Esophagus squamous epithelium (tissue), 5 donors: ENCODE data around the gene SIGLEC8. TPM values are rescaled to one million over a fixed set of nuclear protein-coding genes. Genes with fewer than 3 reads are reported as not detected.

ENCODE experiments used
- DNase-seq: peaks from one replicate; lab custom pipeline; 2025; lab: John Stamatoyannopoulos, UW
- H3K27ac ChIP-seq, 4 donors: fragments of 200-600 bp; sonication (generic); one replicate each; pipeline ENCODE4 v1.5.1; 2016 to 2019; ENCODE audit warnings: mild to moderate bottlenecking in 1 of 4
- H3K27me3 ChIP-seq, 4 donors: fragments of 200-600 bp; sonication (generic); 1 replicate in 3 of 4; 2 replicates in 1 of 4; pipeline versions ENCODE4 v1.5.1 to v1.6.0; 2017 to 2021; ENCODE audit warnings: antibody characterized with exemption in 1 of 4
- H3K36me3 ChIP-seq, 3 donors: fragments of 200-600 bp; sonication (generic); one replicate each; pipeline ENCODE4 v1.5.1; 2016 to 2019
- H3K4me1 ChIP-seq, 3 donors: fragments of 200-600 bp; sonication (generic); one replicate each; pipeline ENCODE4 v1.5.1; 2017 to 2019
- H3K4me3 ChIP-seq, 4 donors: fragments of 200-600 bp; sonication (generic); 1 replicate in 3 of 4; 2 replicates in 1 of 4; pipeline ENCODE4 v1.5.1; 2016 to 2019; ENCODE audit warnings: mild to moderate bottlenecking in 2 of 4, moderate library complexity in 1 of 4
- H3K9me3 ChIP-seq, 3 donors: fragments of 200-600 bp; sonication (generic); one replicate each; pipeline ENCODE4 v1.5.1; 2016 to 2019
- CTCF ChIP-seq, 6 experiments: fragments of 450-650 bp in 4 of 6; fragments of 200-600 bp in 2 of 6; sonication (generic) in 2 of 6; IDR thresholded peaks; one replicate each; pipeline ENCODE4 v1.5.1; 2016 to 2019; ENCODE audit warnings: antibody characterized with exemption in 6 of 6, mild to moderate bottlenecking in 4 of 6, moderate library complexity in 4 of 6
- POLR2A ChIP-seq, 4 donors: fragments of 450-650 bp; IDR thresholded peaks; one replicate each; pipeline ENCODE4 v1.6.1; 2017; ENCODE audit warnings: antibody characterized with exemption in 4 of 4, mild to moderate bottlenecking in 4 of 4, moderate library complexity in 3 of 4
- whole genome bisulfite sequencing, 2 donors: methylation state at CpG; one replicate each; pipeline ENCODE4 v1.1.5; 2018; 5-methylcytosine and 5-hydroxymethylcytosine counted together
- intact Hi-C: fragments of 100-400 bp; cut with DNase I; formaldehyde crosslinking; loops from one replicate; pipeline ENCODE4 v1.15.0; 2022
- small RNA-seq, 4 donors: library from RNA; depleted of rRNA; stranded (forward); fragments of <200 nt; gene quantifications; one replicate each; pipeline ENCODE3, GENCODE V24; 2016
- total RNA-seq, 4 donors: library from RNA; depleted of rRNA; stranded (reverse); fragments of >200 nt; gene quantifications; one replicate each; pipeline ENCODE4 v1.1.0, GENCODE V29; 2016
- donor health status: DM: yes; HTN: yes; CAD: no.

The SIGLEC8 gene
- total RNA-seq, 4 donors from 2014 or later = 0.31 to 2.5 (median 0.94) TPM

GRCh38 chr19:51407511-51408131 lies 50.6 kb downstream of the SIGLEC8 start:
- peaks cover 0 to 4% (median 3%) of the 10 kb centered on the region in 3 donors for H3K9me3 ChIP-seq
- WGBS, 2 donors = 37 to 39% methylated on average over 6 of the region's 6 CpGs
- peaks cover 0 to 7% (median 0%) of the 10 kb centered on the region in 4 donors for H3K27me3 ChIP-seq
- no peaks in the 10 kb centered on the region for H3K36me3 ChIP-seq
- intact Hi-C loops = loop anchor here (10.0 kb wide), 1 partner anchor 73 kb away; no protein-coding TSS in a partner anchor
- no peak overlapping the region for H3K27ac ChIP-seq
- TF ChIP-seq CTCF (IDR thresholded peaks at IDR 0.05) (peak in 5 of 6 experiments; percentile 44 to 73 (median 57)), POLR2A (IDR thresholded peaks at IDR 0.05) (no peak)
- no peaks in the 10 kb centered on the region for H3K4me1 ChIP-seq
- no peak overlapping the region for H3K4me3 ChIP-seq
- no peak for DNase-seq

DNA sequence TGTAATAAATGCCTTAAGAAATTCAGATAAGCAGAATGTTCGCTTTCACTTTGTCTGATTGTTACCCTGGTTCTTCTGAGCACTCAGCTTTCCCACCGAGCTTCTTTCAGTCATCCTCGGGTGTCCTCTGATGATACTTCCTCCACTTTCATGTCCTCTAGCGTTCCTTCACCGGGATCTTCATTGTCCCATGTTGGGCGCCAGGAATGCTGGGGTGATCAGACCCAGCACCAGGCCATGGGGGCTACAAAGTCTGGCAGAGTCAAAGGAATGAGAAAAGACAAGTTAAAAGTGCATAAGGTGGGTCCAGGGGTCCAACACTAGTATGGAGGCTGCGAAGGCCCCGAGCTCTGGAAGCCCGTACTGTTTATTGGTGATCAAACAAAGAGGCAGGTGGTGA lies 56.1 kb downstream of the SIGLEC8 start:
- WGBS, 2 donors = 91 to 92% methylated on average over 8 to 9 of the region's 9 CpGs
- no peak for TF ChIP-seq POLR2A (IDR thresholded peaks at IDR 0.05)
- no peak for TF ChIP-seq CTCF (IDR thresholded peaks at IDR 0.05)
- H3K4me1 ChIP-seq = peaks cover 0 to 9% (median 0%) of the 10 kb centered on the region in 3 donors
- H3K4me3 ChIP-seq = no peak overlapping the region
- no peaks in the 10 kb centered on the region for H3K36me3 ChIP-seq
- no peak for DNase-seq
- intact Hi-C loops = loop anchor here (10.0 kb wide), 1 partner anchor 67 kb away; no protein-coding TSS in a partner anchor
- H3K27ac ChIP-seq = no peak overlapping the region
- H3K9me3 ChIP-seq = peaks cover 0 to 18% (median 11%) of the 10 kb centered on the region in 3 donors
- peaks cover 0 to 7% (median 0%) of the 10 kb centered on the region in 4 donors for H3K27me3 ChIP-seq

Small RNA genes lying within 50 kb of the gene (small RNA-seq; reads per million reads assigned to genes)
- gene AC020914.3 (0 reads per million in 4 donors), gene AC020914.5 (0 reads per million in 4 donors)

Other genes with a start within 250 kb of the SIGLEC8 start
- 1 to 10 TPM in 1 of 4 donors, under 1 TPM in 3; 0.30 to 6.7 (median 0.58) TPM for gene CD33, start 233.4 kb downstream of the SIGLEC8 start, total RNA-seq
- not detected for gene SIGLECL1, start 207.4 kb downstream of the SIGLEC8 start, total RNA-seq
- gene IGLON5, start 146.8 kb downstream of the SIGLEC8 start, total RNA-seq = not detected
- gene VSIG10L, start 116.3 kb downstream of the SIGLEC8 start, total RNA-seq = 100 to 1,000 TPM in 1 of 4 donors, 10 to 100 TPM in 3; 36.4 to 201 (median 50.6) TPM
- 100 to 1,000 TPM; 104 to 215 (median 157) TPM for gene ETFB, start 92.1 kb downstream of the SIGLEC8 start, total RNA-seq
- gene CLDND2, start 89.5 kb downstream of the SIGLEC8 start, total RNA-seq = not detected
- 1 to 10 TPM in 2 of 4 donors, under 1 TPM in 1, not detected in 1; 0.50 to 2.5 (median 2.2) TPM for gene NKG7, start 85.8 kb downstream of the SIGLEC8 start, total RNA-seq
- not detected for gene LIM2, start 70.5 kb downstream of the SIGLEC8 start, total RNA-seq
- not detected for gene C19orf84, start 67.9 kb downstream of the SIGLEC8 start, total RNA-seq
- gene SIGLEC10, start 40.8 kb downstream of the SIGLEC8 start, total RNA-seq = 10 to 100 TPM in 1 of 4 donors, 1 to 10 TPM in 3; 2.0 to 17.0 (median 2.9) TPM
- not detected for gene CEACAM18, start 20.1 kb upstream of the SIGLEC8 start, total RNA-seq
- under 1 TPM in 2 of 4 donors, not detected in 2; 0.22 to 0.91 TPM for gene SIGLEC12, start 43.3 kb upstream of the SIGLEC8 start, total RNA-seq
- gene SIGLEC6, start 73.2 kb upstream of the SIGLEC8 start, total RNA-seq = 1 to 10 TPM in 1 of 4 donors, not detected in 3; 7.1 TPM
- gene ZNF175, start 112.8 kb upstream of the SIGLEC8 start, total RNA-seq = 1 to 10 TPM; 2.5 to 5.7 (median 2.9) TPM
- under 1 TPM in 1 of 4 donors, not detected in 3; 0.94 TPM for gene SIGLEC5, start 171.9 kb upstream of the SIGLEC8 start, total RNA-seq
- gene SIGLEC14, start 188.4 kb upstream of the SIGLEC8 start, total RNA-seq = 1 to 10 TPM in 1 of 4 donors, under 1 TPM in 1, not detected in 2; 0.97 to 2.9 TPM
- gene SPACA6, start 234.9 kb upstream of the SIGLEC8 start, total RNA-seq = 1 to 10 TPM; 2.8 to 7.9 (median 4.8) TPM